Endothelial cell of umbilical vein (primary cell): ENCODE data around the gene NINJ2. TPM values are rescaled to one million over a fixed set of nuclear protein-coding genes. Genes with fewer than 3 reads are reported as not detected.

Experiments used
- BruUV-seq: library from RNA; stranded (reverse); fragments of 400-500 nt; replicated peaks from 2 replicates; lab custom pipeline; 2021; lab: Mats Ljungman, UMichigan
- CTCF ChIA-PET: fragments of 300-600, 350-600 bp; sonication (Branson Sonifier 250); formaldehyde crosslinking; loops from one replicate; lab custom pipeline; 2021; ENCODE audit warnings: antibody characterized with exemption, inconsistent platforms; lab: Charles Lee
- POLR2A ChIA-PET: fragments of 300-600, 350-600 bp; sonication (Branson Sonifier 250); formaldehyde crosslinking; loops from one replicate; lab custom pipeline; 2021; ENCODE audit warnings: antibody characterized with exemption, inconsistent platforms; lab: Charles Lee
- DNase-seq: peaks from one replicate; pipeline ENCODE4 v3.0.0-alpha.2; 2011; ENCODE audit warnings: low read depth, low spot score
- FAIRE-seq: peaks from 2 replicates; lab custom pipeline; 2011; peaks lifted over from hg19 to GRCh38; lab: Jason Lieb, UNC
- H2AFZ ChIP-seq: 2 replicates; pipeline ENCODE4 v1.6.0; 2012; ENCODE audit warnings: low read depth, low read length, control low read depth, inconsistent platforms
- H3K27ac ChIP-seq: 2 replicates; pipeline ENCODE4 v1.5.1; 2011; ENCODE audit warnings: low read depth, mild to moderate bottlenecking, control low read depth, low read length, moderate library complexity; ENCODE audit not compliant: insufficient read depth
- H3K27me3 ChIP-seq, 2 experiments: 2 replicates each; pipeline versions ENCODE4 v1.6.0 to v1.6.1; 2011; ENCODE audit warnings: low read length in 2 of 2, mixed read lengths in 1 of 2; ENCODE audit not compliant: control insufficient read depth in 2 of 2, insufficient read depth in 2 of 2
- H3K36me3 ChIP-seq, 2 experiments: 2 replicates in 1 of 2; 3 replicates in 1 of 2; pipeline ENCODE4 v1.5.1; 2011; ENCODE audit warnings: low read length in 2 of 2, mild to moderate bottlenecking in 1 of 2, moderate library complexity in 1 of 2; ENCODE audit not compliant: control insufficient read depth in 2 of 2, insufficient read depth in 2 of 2; ENCODE audit errors: extremely low read depth in 1 of 2
- H3K4me1 ChIP-seq: 3 replicates; pipeline ENCODE4 v1.5.1; 2011; ENCODE audit warnings: mild to moderate bottlenecking, low read length; ENCODE audit not compliant: control insufficient read depth, insufficient read depth; ENCODE audit errors: extremely low read depth
- H3K4me2 ChIP-seq: 2 replicates; pipeline ENCODE4 v1.6.1; 2011; ENCODE audit warnings: low read length, control low read depth, mixed read lengths; ENCODE audit not compliant: insufficient read depth
- H3K4me3 ChIP-seq, 3 experiments: fragments of 200-600 bp in 1 of 3; sonication (generic), shearing (Covaris generic) in 1 of 3; replicated peaks in 1 of 3; 2 replicates each; pipeline ENCODE4 v1.5.1; 2011 to 2016; ENCODE audit warnings: control low read depth in 3 of 3, low read length in 3 of 3, mild to moderate bottlenecking in 2 of 3, inconsistent platforms in 1 of 3, low read depth in 1 of 3, moderate library complexity in 1 of 3; ENCODE audit not compliant: insufficient read depth in 1 of 3
- H3K79me2 ChIP-seq: 2 replicates; pipeline ENCODE4 v1.6.0; 2012; ENCODE audit warnings: low read length, inconsistent platforms; ENCODE audit not compliant: control insufficient read depth, insufficient read depth
- H3K9ac ChIP-seq: replicated peaks from 2 replicates; pipeline ENCODE3; 2011; ENCODE audit warnings: low read length, control low read depth; ENCODE audit not compliant: insufficient read depth; ENCODE audit errors: extremely low read depth
- H3K9me1 ChIP-seq: replicated peaks from 3 replicates; pipeline ENCODE4 v1.6.0; 2011; ENCODE audit warnings: mild to moderate bottlenecking, low read length; ENCODE audit not compliant: control insufficient read depth, insufficient read depth; ENCODE audit errors: extremely low read depth
- H3K9me3 ChIP-seq: replicated peaks from 2 replicates; pipeline ENCODE4 v1.5.1; 2012; ENCODE audit warnings: low read length, inconsistent platforms; ENCODE audit not compliant: control insufficient read depth, insufficient read depth
- H4K20me1 ChIP-seq: replicated peaks from 2 replicates; pipeline ENCODE3; 2011; ENCODE audit warnings: mild to moderate bottlenecking, low read length; ENCODE audit not compliant: control insufficient read depth, insufficient read depth; ENCODE audit errors: extremely low read depth
- CTCF ChIP-seq, 2 donors: IDR thresholded peaks; 1 replicate in 1 of 2; 2 replicates in 1 of 2; pipeline ENCODE4 v1.5.1; 2011; ENCODE audit warnings: low read length in 2 of 2, mild to moderate bottlenecking in 2 of 2, moderate library complexity in 2 of 2, control low read depth in 1 of 2, inconsistent platforms in 1 of 2, low read depth in 1 of 2; ENCODE audit not compliant: insufficient read depth in 1 of 2; ENCODE audit errors: extremely low read depth in 1 of 2
- EZH2 ChIP-seq: IDR thresholded peaks from 2 replicates; pipeline ENCODE4 v1.6.1; 2012; ENCODE audit warnings: borderline replicate concordance, low read depth, mild to moderate bottlenecking, moderate library complexity, low read length, inconsistent platforms; ENCODE audit not compliant: severe bottlenecking
- FOS ChIP-seq: IDR thresholded peaks from 2 replicates; pipeline ENCODE4 v1.6.1; 2011; ENCODE audit warnings: mild to moderate bottlenecking, low read length, moderate library complexity, borderline replicate concordance; ENCODE audit not compliant: insufficient read depth
- GATA2 ChIP-seq: IDR thresholded peaks from 2 replicates; pipeline ENCODE4 v1.7.0; 2011; ENCODE audit warnings: low read depth, mild to moderate bottlenecking, moderate library complexity, mixed read lengths, low read length; ENCODE audit not compliant: insufficient read length, insufficient read depth
- JUN ChIP-seq: IDR thresholded peaks from 2 replicates; pipeline ENCODE4 v1.6.1; 2011; ENCODE audit warnings: borderline replicate concordance, low read depth; ENCODE audit not compliant: insufficient read length, insufficient read depth
- MAX ChIP-seq: IDR thresholded peaks from 2 replicates; pipeline ENCODE4 v1.6.1; 2011; ENCODE audit not compliant: insufficient read depth, insufficient read length
- MYC ChIP-seq: IDR thresholded peaks from one replicate; pipeline ENCODE4 v1.6.1; 2011; ENCODE audit warnings: mild to moderate bottlenecking, low read depth, low read length
- POLR2A ChIP-seq: IDR thresholded peaks from 2 replicates; pipeline ENCODE4 v1.6.1; 2012; ENCODE audit warnings: low read depth, mild to moderate bottlenecking, control low read depth, low read length
- POLR2AphosphoS5 ChIP-seq: IDR thresholded peaks from 2 replicates; pipeline ENCODE4 v1.6.1; 2012; ENCODE audit warnings: low read depth, mild to moderate bottlenecking, control low read depth, low read length, moderate library complexity; ENCODE audit not compliant: insufficient read depth
- dilution Hi-C: fragments of 300-500 bp; cut with MboI; formaldehyde crosslinking; loops from one replicate; pipeline ENCODE4 v1.15.0; 2019; ENCODE audit warnings: low sequenced_read_pairs; ENCODE audit not compliant: extremely low pct_ligation_motif_present
- intact Hi-C: fragments of 100-400 bp; cut with micrococcal nuclease; formaldehyde crosslinking; loops from one replicate; pipeline ENCODE4 v1.10.0; 2022
- polyA plus RNA-seq, 4 experiments: library from polyadenylated mRNA; depleted of rRNA in 3 of 4; stranded (reverse) in 3 of 4; unstranded in 1 of 4; fragments of >200 nt; gene quantifications; 2 replicates each; pipeline versions ENCODE4 v1.2.1 to v1.2.3, GENCODE V29; 2011 to 2012; ENCODE audit warnings: missing spikeins in 1 of 4
- total RNA-seq: library from RNA; stranded (reverse); gene quantifications from 2 replicates; pipeline ENCODE4 v1.2.3, GENCODE V29; 2021

Gene NINJ2
- total and polyA plus RNA-seq, 2 donors (not counting 3 experiments of a cell fraction or from before 2014, with no cell fraction given): 0.75 to 4.4 TPM

- Histone ChIP-seq H3K36me3 (no peaks in the 10 kb centered on the region), H3K27ac (no peak overlapping the region), H3K4me3 (no peak overlapping the region), H2AFZ (no peak overlapping the region), H3K9me3 (no peaks in the 10 kb centered on the region), H3K9me1 (no peaks in the 10 kb centered on the region), H3K79me2 (no peaks in the 10 kb centered on the region), H4K20me1 (no peaks in the 10 kb centered on the region), H3K27me3 (no peaks in the 10 kb centered on the region), H3K4me1 (peaks cover 11% of the 10 kb centered on the region), H3K9ac (no peak overlapping the region), H3K4me2 (no peak overlapping the region)
- FAIRE-seq (no peak), DNase-seq (no peak)
- intact Hi-C loops: no loop called here
- POLR2A ChIA-PET: no interaction called here
- dilution Hi-C loops: no loop called here
- no TSS peak for BruUV-seq
- CTCF ChIA-PET: interaction anchor here (1.6 to 2.0 kb wide), 2 partner anchors 8 to 16 kb away, joined by 6 to 7 read pairs; no protein-coding TSS in a partner anchor
- no peak for TF ChIP-seq FOS
- TF ChIP-seq CTCF (IDR thresholded peaks at IDR 0.05; ENCODE audit: extremely low read depth in 1 of 2, insufficient read depth in 1 of 2, low read depth in 1 of 2, low read length in 2 of 2): no peak
- no peak for TF ChIP-seq EZH2
- TF ChIP-seq POLR2AphosphoS5: no peak
- no peak for TF ChIP-seq JUN
- no peak for TF ChIP-seq MAX
- TF ChIP-seq POLR2A: no peak
- TF ChIP-seq MYC: no peak
- no peak for TF ChIP-seq GATA2
Observed at GRCh38 chr12:650983-651382, 12.3 kb downstream of the NINJ2 start.
